OCI-M2 (cell line): ENCODE measurements around the gene SMIM11.
"Not testable (repeated sequence)": the region's sequence is repeated elsewhere in the genome, so short reads cannot be mapped to it uniquely, and the experiment has no call there.

Experiments used
- DNase-seq: peaks from one replicate; lab custom pipeline; 2025; ENCODE audit not compliant: unreplicated experiment; lab: John Stamatoyannopoulos, UW

The SMIM11 gene

DNA sequence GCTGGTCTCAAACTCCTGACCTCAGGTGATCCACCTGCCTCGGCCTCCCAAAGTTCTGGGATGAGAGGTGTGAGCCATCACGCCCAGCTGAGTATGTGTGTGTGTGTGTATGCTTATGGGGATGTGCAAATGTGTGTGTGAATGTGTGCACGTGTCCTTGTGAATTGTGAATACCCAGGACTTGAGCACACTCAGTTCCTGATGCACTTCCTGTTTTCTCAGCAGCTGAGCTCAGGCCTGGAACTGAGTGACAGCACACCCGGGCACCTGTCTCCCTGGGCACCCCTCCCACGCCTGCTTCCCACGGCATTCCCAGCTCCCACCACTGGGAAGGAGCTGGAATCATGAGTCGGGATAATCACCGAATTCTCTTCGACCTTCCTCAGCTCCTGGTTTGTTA lies 32.0 kb downstream of the SMIM11 start:
- not testable (repeated sequence) for DNase-seq

- not testable (repeated sequence) for DNase-seq
Observed at GRCh38 chr21:34417448-34418077, 42.3 kb downstream of the SMIM11 start.

GRCh38 chr21:34423805-34424204 lies 48.5 kb downstream of the SMIM11 start, which contains the start of gene SMIM34:
Gene SMIM34 (minus strand): TSS chr21:34423951. CDS start chr21:34423839, 112 bp downstream.
- DNase-seq: not testable (repeated sequence)

DNA sequence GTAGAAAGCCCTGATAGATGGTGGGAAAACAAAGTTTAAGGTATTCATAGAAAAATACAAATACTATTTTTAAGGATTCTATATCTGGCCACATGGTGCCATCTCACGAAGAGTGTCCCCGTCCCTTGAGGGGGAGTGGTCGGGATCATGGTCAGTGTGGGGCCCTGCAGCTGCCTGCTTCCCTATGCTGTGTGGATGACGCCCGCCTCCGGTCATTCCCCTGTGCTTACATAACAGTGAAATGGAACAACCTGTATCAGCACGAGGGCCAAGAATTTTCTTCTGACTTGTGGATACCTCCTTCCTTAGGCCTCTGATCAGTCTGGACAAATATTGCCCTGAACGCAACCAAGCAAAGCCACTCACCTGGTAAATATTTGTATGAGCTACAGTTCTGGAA lies 52.0 kb downstream of the SMIM11 start:
- DNase-seq: not testable (repeated sequence)

DNA sequence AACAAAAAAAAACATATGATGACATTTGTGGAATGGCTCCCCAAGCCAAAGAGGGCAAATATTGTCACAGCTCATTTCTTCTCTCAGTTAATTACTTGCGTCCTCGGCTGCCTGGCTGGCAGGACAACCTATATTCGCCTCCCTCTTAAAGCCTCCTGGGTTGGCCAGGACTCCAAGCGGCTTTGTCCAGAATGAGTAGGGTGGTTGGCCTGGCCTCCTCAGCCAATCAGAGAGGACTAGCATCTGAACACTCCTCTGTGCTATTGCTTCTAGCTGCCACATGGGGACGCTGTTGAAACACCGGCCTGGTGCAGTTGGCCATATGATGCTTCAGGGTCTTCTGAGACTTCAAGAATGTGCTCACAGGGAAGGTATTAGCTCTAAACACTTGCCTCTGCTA lies 53.1 kb downstream of the SMIM11 start:
- DNase-seq: not testable (repeated sequence)

- DNase-seq: not testable (repeated sequence)
Observed at GRCh38 chr21:34429710-34430109, 54.4 kb downstream of the SMIM11 start.
